ENCODE measurements around the gene PELO.
"Not testable (repeated sequence)": the region's sequence is repeated elsewhere in the genome, so short reads cannot be mapped to it uniquely, and the experiment has no call there.

Gene PELO

GRCh38 chr5:52802272-52802973 is 14.7 kb downstream of the PELO start:
- no peak for DNase-seq

- no peak for DNase-seq
Observed at GRCh38 chr5:52802974-52803336, 15.2 kb downstream of the PELO start.

- DNase-seq = no peak
Observed at GRCh38 chr5:52804387-52804791, 16.7 kb downstream of the PELO start.

- no peak for DNase-seq
Observed at GRCh38 chr5:52804981-52805380, 17.3 kb downstream of the PELO start.

- no peak for DNase-seq
Observed at GRCh38 chr5:52805615-52806014, 17.9 kb downstream of the PELO start.

- no peak for DNase-seq
Observed at GRCh38 chr5:52807037-52807436, 19.3 kb downstream of the PELO start.

- DNase-seq = no peak
Observed at GRCh38 chr5:52807723-52808122, 20.0 kb downstream of the PELO start.

- DNase-seq = no peak
Observed at GRCh38 chr5:52808316-52808901, 20.7 kb downstream of the PELO start.

- no peak for DNase-seq
Observed at GRCh38 chr5:52809884-52810283, 22.2 kb downstream of the PELO start.

- no peak for DNase-seq
Observed at GRCh38 chr5:52810426-52810825, 22.7 kb downstream of the PELO start.

- DNase-seq = no peak
Observed at GRCh38 chr5:52811067-52811749, 23.5 kb downstream of the PELO start.

GRCh38 chr5:52814352-52815148 is 26.8 kb downstream of the PELO start:
- DNase-seq = no peak

- no peak for DNase-seq
Observed at GRCh38 chr5:52817818-52818217, 30.1 kb downstream of the PELO start.

- DNase-seq = no peak
Observed at GRCh38 chr5:52818360-52818759, 30.6 kb downstream of the PELO start.

GRCh38 chr5:52818807-52819206 is 31.1 kb downstream of the PELO start:
- DNase-seq = not testable (repeated sequence)

GRCh38 chr5:52821901-52822300 is 34.2 kb downstream of the PELO start:
- DNase-seq = no peak

- no peak for DNase-seq
Observed at GRCh38 chr5:52822437-52822836, 34.7 kb downstream of the PELO start.

GRCh38 chr5:52824827-52825226 is 37.1 kb downstream of the PELO start:
- no peak for DNase-seq

GRCh38 chr5:52825826-52826225 is 38.1 kb downstream of the PELO start:
- no peak for DNase-seq

GRCh38 chr5:52827815-52828214 is 40.1 kb downstream of the PELO start:
- DNase-seq = no peak

GRCh38 chr5:52829664-52830063 is 41.9 kb downstream of the PELO start:
- DNase-seq = no peak

GRCh38 chr5:52830650-52831049 is 42.9 kb downstream of the PELO start:
- DNase-seq = no peak

GRCh38 chr5:52831786-52832511 is 44.2 kb downstream of the PELO start:
- no peak for DNase-seq
